ENCODE results near the gene SOX6.

Gene SOX6

DNA sequence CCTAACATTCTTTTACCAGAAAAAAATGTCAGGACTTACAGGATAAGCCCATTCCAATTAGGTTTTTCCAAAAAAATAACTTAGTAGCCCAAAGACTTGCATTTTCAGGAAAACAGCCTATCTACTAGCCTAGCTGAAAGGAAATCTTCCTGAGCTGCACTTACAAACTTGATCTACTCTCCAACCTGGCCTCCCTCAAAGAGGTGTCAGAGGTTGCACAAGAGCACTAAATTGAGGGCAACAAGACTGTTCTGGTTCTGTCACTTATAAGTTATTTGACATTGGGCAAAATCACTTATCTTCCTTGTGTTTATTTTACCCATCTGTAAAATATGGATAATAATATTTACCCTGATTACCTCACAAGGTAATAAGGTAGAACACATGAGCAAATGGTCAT, 7.9 kb upstream of the SOX6 start:
- FAIRE-seq, result no peak

DNA sequence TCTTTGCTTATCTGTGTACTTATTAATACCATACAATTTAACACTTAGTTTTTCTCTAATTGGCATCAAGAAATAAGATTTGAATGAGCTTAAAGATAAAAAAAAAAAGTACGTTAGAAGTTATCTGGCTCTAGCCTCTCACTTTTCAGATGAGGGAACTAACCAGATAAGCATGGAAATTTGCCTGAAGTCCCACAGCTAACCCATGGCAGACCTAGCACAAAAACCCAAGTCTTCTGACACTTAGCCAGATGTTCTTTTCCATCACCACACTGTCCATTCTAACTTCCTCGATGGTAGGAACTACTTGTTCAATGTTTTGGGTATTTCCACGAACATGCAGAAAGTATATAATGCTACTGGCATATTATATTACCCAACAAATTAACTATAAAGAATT, 7.4 kb upstream of the SOX6 start:
- FAIRE-seq, result no peak

DNA sequence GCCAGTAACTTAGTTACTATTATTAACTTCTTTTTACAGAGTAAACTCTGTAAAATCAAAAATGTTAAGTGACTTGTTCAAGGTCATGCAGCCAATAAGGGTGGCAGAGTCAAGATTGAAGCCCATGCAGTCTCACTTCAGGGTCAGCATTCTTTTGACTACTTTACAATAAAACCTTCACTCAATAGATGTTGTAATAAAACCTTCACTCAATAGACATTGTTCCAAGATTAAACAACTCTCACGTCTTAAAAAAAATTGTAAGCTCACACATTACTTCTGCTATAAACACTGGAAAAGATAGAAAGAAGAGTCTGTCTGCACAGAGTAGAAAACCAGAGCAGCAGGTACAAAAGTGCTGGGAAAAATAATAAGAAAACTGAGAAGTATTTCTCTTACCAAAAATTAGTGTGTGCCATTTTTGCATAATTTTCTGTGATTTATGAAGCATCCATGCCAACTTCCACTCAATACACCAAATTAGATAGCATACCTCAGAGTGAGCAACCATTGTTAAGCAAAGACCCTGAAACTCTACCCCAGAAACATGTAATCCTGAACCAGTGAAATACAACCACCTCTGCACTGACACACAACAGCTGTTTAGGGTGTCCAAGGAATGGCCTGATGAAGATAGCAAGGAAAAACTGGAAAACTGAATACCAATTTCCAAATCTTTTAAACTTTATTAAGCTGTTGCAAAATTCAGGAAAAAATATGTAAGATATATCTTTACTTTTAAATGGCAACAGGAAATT, 4.9 kb upstream of the SOX6 start:
- FAIRE-seq, result no peak

DNA sequence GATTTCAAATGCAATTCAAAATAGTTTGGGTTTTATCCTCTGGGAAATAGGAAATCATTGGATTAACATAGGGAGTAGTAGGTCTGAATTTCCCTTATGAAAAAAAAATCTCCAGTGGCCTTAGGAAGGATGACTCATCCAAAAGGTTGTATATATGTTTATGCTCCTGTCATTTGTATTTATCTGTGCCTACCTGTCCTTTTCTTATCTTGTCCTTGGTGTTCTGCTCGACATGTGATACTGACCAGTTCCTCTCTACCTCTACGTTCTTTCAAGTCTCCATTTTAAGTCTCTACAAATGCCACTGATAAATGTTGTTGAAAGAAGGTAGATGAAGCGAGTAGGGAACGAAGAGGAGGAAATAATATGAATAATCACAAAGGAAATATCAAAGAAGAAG, 3.0 kb upstream of the SOX6 start:
- FAIRE-seq, result no peak

DNA sequence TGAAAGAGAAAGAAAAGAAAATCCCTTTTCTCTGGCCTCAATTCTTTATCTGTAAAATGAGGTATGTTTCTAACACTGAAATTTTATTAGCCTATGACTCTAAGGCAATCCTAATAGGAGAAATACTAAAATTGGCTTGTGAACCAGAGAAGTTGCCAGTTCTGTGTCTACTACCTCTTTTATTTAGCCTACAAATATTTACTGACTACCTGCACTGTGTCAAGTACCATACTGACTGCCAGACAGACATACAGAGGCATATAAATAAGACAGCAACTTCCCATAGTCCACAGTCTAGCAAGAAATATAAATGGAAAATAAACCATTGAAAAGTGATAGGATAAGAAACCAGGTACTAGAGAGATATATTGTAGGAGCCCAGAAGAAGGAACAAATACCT, 2.4 kb upstream of the SOX6 start:
- FAIRE-seq, result no peak

DNA sequence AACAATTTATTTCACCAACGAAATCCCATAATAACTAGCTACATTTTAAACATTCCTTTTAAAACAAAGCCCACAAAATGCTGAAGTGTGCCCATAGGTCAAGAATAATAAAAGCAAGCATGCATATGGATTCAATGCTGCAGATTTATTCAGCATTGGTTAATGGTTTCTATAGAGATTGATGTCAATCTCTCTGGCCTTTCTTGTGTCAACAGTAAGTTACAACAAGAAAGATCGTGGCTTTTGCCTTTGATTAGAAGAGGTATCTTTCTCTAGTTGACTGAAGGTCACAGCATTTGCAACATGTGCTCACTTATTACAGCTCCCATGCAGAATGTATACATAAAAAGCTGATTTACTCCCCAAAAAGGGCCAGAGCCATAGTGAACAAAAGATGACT, 1.4 kb upstream of the SOX6 start:
- FAIRE-seq, result no peak

DNA sequence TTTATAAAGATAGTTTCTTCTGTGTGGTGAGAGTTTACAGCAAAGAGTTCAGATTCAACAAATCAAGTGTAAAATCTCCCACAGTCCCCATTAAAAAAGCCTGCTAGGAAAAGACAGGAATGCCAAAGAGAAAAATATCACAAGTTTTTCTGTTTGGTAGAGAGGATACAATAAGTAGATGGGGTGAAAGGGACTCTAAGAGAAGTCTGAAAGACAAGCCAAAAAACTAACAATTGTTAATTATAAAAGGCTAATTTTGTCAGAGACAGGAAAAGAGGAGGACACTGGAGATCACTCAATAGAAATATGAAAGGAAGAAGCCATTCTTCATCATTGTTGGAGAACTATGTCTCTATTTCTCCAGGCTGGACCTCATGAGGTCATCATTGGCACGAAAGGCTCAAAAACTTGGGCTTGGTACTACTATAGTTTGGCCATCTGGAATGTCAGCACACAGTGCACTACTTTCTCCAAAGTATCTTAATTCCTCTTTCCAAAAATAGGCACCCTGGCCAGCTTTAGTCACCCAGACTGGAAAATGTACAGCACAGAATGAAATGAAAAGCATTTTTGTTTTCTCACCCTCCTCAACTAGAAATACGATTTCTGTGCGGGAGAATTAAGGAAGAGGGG, 531 bp upstream of the SOX6 start:
- FAIRE-seq, result no peak

DNA sequence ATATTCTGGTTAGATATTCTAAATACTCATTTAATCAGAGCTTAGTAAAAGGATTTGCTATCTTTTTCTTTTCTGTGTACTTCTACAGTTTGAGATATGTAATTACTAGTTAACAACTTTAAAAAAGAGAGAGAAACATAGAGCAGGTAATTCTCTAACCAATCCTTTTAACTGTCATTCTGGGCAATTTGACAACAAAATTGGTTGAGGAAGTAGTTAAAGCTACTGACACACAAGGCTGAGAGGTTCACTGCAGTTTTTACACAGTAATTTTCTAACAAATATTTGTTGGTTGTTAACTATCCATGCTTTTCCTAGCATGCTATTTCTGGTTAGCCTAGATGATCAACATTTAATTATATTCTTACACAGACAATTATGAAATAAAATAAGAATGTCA, 3.6 kb downstream of the SOX6 start:
- FAIRE-seq, result no peak

DNA sequence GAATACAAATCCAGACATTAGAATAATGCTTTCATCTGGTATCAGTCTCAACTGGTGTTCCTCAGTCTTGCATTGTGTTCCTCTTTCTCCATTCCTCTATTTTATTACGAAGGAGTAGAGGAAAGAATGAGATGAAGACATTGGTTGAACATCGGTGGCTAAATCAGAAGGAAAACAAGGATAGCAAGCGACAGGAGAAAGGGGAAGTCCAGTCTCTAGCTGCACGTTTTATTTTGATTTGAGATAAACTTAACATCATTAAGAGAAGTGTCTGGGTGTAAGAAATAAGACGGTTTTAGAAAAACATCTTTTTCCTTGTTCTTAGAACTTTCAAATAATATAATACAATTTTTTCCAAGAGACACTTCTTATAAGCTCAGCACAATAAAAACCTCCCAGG, 6.2 kb downstream of the SOX6 start:
- FAIRE-seq, result no peak

DNA sequence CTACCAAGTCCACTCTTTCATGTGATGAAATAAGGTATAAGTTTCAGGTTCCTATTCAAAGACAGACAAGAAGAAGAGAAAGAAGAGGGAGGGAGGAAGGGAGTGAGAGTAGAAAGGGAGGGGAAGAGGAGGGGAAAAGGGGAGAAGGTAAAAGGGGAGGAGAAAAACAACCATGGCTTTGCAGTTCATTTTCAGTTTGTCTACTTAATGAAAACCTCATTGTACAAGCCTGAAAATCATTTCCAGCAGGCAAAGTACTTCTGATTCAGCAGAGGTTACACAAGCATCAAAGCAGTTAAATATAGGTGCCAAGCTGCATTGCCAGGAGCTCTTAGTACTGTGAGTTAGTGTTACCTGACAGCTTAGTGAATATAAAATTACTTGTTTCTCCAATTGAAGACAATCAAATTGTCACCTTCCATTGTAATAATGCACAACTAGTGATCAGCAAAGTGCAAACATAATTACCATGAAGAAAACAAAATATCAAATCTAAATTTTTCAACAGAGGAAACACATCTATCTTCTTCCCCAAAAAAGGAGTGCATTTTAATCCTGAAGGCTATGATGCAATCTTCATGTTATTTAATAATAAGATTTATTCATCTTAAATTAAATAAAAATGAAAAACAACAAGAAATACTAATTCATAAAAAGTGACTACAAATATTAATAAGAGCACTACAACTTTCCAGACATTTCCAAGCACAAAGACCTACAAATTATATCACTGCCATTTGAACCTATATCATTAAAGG, 8.2 kb downstream of the SOX6 start:
- no peak for FAIRE-seq

DNA sequence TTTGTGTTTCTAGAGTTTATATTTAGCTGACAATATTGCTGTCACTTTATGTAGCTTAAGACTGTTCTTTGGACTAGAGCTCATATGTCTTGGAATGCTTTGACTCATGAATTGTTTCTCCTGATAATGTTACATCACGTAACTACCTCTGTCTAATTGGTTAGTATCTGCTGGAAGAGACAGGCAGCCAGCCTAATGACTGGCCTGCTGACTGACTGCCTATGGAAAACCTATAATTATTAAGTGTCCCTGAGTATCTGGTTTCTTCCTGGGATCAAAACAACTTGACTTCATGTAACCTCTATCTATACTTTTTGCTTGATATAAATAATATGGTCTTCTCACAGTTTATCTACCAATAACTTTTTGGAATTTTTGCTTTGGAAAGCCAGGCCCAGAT, 9.4 kb downstream of the SOX6 start:
- FAIRE-seq, result no peak

DNA sequence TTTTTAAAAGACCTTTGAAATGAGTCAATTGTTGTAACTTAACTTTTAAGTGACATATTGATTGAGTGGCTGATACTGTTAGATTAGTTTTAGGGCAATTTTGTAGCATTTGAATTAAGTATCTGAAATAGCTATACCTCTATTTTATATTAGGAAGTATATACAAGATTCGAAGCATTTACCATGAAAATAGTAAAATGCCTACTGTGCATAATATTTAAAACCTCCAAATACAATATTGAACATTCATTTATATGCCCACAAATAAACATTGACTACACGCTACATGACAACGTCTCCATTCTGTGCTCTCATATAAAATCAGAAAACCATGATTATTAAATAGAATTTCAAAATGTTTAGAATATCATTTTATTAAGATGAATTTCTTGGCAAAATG, 14.5 kb downstream of the SOX6 start:
- no peak for FAIRE-seq

DNA sequence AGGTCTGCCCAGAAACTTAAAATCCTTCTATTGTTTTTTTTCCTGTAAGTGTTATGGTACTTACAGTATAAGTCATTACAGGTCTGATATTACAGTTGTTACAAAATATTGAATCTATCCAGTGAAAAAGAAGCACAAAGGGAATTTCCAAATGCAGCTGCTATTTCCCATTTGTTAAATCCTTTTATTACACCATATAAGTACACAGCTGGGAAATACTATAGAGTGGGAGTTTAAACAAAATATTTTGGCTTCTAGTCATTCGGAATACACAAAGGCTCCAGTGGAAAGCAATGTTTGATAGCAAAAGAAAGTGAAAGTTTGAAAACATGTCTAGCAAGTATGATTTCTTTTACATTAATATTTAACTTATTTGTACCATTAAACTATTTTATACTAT, 18.0 kb downstream of the SOX6 start:
- peak; percentile 82 for FAIRE-seq

DNA sequence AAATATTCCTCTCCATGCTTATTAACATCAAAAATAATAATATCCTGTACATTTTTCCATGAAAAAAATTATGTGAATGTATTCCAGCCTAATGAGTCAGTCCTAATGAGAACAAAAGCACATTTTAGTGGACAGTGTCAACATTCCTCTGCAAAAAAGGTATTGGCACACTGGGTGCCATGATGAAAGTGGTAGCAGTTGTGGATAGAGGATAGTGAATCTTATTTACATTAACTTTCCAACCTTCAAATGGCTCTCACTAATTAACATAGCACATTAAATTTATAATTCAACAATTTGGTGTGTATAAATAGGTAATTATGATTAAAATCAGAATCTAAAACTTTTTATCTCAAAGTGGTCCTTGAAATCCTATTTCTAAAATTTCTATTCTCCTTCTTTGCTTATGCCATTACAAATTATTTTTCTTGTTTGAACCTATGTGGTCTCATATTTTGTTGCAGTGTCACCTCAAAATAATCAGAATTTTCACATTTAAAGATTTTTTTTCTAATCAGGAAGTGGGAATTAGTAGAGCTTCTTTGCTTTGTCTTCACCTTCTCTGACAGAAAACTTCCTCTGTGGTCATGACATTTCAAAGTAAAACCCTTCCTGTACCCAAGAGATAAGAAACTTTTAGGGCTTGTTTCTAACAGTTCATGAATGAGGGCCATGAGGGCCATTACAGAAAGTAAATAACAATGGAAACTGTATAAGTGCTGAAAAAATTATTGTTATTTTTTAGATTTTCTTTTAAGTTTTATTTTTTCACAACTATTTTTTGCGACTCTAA, 18.7 kb downstream of the SOX6 start:
- no peak for FAIRE-seq

DNA sequence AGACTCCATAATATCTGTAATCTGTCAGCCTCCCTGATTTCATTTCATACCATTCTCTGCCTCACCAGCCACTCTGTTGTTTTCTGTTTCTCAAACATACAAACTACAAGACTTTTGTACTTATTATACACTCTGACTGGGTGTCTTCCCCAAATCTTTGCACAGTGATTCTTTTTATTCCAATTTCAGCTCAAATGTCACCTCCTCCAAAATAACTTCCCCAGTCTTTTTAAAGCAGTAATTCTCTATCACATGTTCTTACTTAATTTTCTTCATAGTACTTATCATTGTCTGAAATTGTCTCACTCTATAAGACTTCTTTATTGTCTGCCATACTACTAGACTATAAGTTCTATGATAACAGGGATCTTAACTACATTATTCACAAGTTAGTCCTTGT, 19.6 kb downstream of the SOX6 start:
- no peak for FAIRE-seq

DNA sequence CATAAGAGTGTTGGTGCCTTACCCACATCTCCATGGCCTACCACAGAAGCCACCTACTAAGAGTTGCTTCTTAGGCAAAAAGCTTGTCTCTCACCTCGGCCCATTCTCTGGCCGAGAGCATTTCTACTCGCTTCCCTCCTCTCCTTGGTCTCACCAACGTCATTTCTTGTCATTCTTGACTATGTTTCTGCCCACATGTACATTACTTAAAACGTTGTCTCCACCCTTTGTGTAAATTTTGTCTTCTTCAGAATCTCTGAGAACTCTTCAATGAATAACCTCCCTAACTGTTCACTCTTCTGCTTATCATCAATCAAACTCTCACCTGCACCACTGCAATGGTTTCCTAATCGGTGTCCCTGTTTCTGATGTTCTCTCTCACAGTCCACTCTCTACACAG, 20.1 kb downstream of the SOX6 start:
- no peak for FAIRE-seq

DNA sequence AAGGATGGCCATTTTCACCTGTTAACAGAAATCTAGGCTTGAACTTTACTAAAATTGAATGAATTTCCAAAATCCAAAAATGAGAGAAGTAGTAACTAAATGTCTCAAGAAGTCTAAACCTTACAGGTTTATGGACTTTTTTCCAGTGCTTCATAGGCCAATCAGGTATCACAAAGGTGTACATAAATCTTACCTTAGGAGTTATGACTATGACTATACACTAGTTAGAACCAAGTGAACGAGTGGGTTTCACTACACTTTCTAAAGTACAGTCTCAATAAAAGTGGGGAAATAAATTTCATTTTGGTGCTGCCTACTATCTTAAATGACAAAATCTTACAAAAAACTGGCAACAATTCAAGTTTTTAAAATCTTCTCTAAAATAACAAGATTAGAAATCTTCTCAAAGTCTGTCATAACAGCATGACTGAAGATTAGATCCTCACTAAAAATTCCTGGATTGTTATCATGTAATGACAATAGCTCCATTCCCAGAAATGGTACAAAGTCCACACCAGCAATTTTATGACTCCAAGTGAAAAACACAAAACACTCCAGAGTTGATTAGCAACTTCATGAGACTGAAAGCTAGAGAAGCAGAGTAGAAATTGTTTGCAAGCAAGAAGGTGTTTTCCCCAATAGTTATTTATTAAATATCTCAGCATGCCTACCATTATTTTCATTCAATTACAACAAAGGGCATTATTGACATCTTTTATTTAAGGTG, 20.9 kb downstream of the SOX6 start:
- FAIRE-seq, result no peak

DNA sequence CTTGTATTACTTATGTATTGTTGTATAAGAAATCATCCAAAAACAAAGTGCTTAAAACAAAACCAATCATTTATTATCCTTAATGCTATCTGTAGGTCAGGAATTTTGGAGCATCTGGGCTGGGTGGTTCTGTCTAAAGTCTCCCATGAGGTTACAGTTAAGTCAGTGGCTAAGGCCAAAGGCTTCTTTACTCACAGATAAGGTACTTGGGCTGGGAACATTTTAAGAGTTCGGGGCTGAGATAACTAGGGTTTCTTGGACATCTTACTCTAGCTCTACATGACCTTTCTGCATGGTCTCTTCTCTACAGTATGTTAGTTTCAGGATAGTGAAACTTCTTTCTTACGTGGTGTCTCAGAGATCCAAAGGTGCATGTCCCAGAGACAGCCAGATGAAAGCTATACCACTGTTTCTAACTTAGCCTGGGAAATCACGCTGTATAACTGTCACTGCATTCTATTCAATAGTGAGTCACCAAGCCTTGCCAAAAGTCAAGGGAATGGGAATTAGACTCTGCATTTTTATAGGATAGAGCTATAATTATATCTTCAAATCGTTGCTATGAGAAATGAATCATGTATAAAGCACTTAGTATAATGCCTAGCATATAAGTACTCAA, 29.6 kb downstream of the SOX6 start:
- no peak for FAIRE-seq

DNA sequence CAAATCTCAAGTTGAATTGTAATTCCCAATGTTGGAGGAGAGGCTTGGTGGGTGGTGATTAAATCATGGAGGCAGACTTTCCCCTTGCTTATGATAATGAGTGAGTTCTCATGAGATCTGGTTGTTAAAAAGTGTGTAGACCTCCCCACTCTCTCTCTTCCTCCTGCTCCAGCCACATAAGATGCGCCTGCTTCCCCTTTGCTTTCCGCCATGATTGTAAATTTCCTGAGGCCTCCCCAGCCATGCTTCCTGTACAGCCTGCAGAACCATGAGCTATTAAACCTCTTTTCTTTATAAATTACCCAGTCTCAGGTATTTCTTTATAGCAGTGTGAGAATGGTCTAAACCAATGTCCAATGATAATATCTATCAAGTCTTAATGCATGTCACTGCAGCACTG, 34.2 kb downstream of the SOX6 start:
- FAIRE-seq, result no peak

DNA sequence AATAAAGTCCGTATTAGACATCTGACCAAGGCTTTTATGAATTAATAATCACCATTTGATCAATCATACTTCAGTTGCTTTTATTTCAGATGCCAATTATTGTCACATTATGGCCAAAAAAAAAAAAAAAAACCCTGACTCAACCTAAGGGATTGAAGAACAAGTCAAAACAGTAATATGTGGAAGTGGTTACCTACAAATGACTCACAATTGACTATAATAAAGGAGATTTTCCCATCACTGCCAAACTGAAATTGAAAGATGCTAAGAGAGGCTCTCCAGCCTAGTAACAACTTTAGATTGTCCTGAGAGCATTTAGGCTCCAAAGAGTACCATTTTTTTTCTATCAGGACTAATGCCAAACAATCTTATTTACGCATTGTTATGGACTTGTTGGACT, 35.2 kb downstream of the SOX6 start:
- no peak for FAIRE-seq

DNA sequence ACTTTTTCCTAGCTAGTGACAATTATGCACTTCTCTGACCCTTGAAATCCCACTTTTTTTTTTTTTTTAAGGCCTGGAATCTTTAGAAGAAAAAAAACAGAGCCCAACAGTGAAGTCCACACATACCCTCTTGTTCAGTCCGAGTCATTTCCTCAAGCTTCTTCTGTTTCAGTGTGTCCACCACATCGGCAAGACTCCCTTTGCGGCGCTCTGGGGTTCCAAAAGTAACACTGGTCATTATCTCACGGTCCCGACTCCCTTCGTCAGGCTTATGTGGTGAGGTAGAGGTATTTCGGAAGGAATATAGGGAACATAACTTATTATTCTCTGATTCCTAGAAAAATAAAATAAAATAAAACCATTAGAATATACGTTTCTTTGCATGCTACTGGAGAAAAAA, 38.0 kb downstream of the SOX6 start:
- no peak for FAIRE-seq

DNA sequence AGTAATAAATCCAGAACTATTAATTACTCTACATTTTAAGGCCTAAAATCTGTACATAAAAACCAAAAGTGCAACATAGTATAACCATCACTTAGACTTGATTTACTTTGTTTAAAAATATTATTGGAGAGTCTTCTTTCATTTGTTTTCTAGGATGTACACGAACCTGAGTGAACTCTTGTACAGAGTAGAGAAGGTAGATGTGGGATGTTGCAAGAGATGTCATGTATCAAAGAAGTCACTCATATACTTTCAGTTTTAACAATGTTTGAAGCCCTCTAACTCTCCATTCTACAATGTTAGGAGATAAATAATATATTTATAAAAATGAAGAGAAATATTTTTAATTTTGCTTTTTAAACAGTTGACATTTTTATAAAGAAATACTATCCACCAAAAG, 38.6 kb downstream of the SOX6 start:
- FAIRE-seq, result no peak

All from endometrium (tissue), 2 donors.